ENCODE measurements around the gene SPOCK1. TPM values are rescaled to one million over a fixed set of nuclear protein-coding genes. Genes with fewer than 3 reads are reported as not detected.

Gene SPOCK1
- total RNA-seq, 1 donor from 2014 or later = 81.2 TPM

DNA sequence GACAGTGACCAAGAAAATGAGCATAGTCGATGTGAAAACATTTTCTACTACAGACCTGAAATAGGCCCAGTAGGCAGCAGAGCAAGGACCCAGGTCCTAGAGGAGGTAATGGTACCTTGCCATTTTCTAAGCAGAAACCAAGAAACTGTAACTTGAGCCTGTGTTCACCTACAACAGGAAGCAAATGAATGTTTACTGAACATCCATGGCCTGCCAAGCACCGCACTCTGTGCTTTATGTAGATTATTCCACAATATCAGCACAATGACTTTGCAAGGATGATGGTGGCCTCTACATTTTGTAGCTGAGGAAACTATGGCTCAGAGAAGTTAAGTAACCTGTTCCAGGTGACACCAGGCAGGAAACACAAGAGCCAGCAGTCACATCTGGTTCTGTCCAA is 215.3 kb downstream of the SPOCK1 start:
- intact Hi-C loops (cut with DNase I) = no loop called here
- Histone ChIP-seq H3K4me1 (no peaks in the 10 kb centered on the region), H3K27me3 (no peaks in the 10 kb centered on the region), H3K27ac (no peak overlapping the region), H3K9me3 (no peaks in the 10 kb centered on the region), H3K36me3 (no peaks in the 10 kb centered on the region), H3K4me3 (no peak overlapping the region)
- no peak for TF ChIP-seq CTCF (IDR thresholded peaks at IDR 0.05)
- DNase-seq (ENCODE audit: low spot score in 2 of 2) = no peak

- Histone ChIP-seq H3K4me1 (no peaks in the 10 kb centered on the region), H3K4me3 (no peak overlapping the region), H3K36me3 (no peaks in the 10 kb centered on the region), H3K27ac (no peak overlapping the region), H3K9me3 (no peaks in the 10 kb centered on the region), H3K27me3 (no peaks in the 10 kb centered on the region)
- intact Hi-C loops (cut with DNase I) = no loop called here
- no peak for TF ChIP-seq CTCF (IDR thresholded peaks at IDR 0.05)
- no peak for DNase-seq (ENCODE audit: low spot score in 2 of 2)
Measured at GRCh38 chr5:137282216-137282615, 216.9 kb downstream of the SPOCK1 start.

DNA sequence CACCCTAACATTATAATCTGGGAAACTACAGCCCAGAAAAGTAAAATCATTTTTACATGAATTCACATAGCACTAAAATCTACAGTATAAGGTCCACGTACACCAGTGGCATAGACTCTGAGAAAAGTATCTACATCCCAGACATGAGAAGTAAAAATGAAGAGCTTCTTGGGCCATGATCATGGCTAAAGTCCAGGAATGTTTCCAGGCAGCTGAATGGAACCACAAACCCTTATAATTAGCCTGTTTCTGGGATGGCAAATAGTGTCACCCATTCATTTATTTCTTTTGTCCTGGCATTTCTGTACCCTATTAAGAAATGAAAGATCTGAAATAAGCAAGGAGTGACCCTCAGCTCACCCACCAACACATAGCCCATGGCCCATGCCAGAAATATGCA is 217.9 kb downstream of the SPOCK1 start:
- no peak for DNase-seq (ENCODE audit: low spot score in 2 of 2)
- TF ChIP-seq CTCF (IDR thresholded peaks at IDR 0.05) = no peak
- H3K27ac ChIP-seq = no peak overlapping the region
- H3K36me3 ChIP-seq = no peaks in the 10 kb centered on the region
- H3K9me3 ChIP-seq = no peaks in the 10 kb centered on the region
- intact Hi-C loops (cut with DNase I) = no loop called here
- no peak overlapping the region for H3K4me3 ChIP-seq
- no peaks in the 10 kb centered on the region for H3K4me1 ChIP-seq
- no peaks in the 10 kb centered on the region for H3K27me3 ChIP-seq

GRCh38 chr5:137280656-137281055 is 218.5 kb downstream of the SPOCK1 start:
- no peak for DNase-seq (ENCODE audit: low spot score in 2 of 2)
- H3K4me3 ChIP-seq = no peak overlapping the region
- H3K9me3 ChIP-seq = no peaks in the 10 kb centered on the region
- no peak for TF ChIP-seq CTCF (IDR thresholded peaks at IDR 0.05)
- intact Hi-C loops (cut with DNase I) = no loop called here
- H3K27me3 ChIP-seq = no peaks in the 10 kb centered on the region
- no peak overlapping the region for H3K27ac ChIP-seq
- H3K36me3 ChIP-seq = no peaks in the 10 kb centered on the region
- no peaks in the 10 kb centered on the region for H3K4me1 ChIP-seq

- Histone ChIP-seq H3K36me3 (no peaks in the 10 kb centered on the region), H3K27ac (no peak overlapping the region), H3K27me3 (no peaks in the 10 kb centered on the region), H3K4me3 (no peak overlapping the region), H3K4me1 (no peaks in the 10 kb centered on the region), H3K9me3 (no peaks in the 10 kb centered on the region)
- DNase-seq (ENCODE audit: low spot score in 2 of 2) = no peak
- intact Hi-C loops (cut with DNase I) = no loop called here
- no peak for TF ChIP-seq CTCF (IDR thresholded peaks at IDR 0.05)
Measured at GRCh38 chr5:137279521-137280231, 219.4 kb downstream of the SPOCK1 start.

DNA sequence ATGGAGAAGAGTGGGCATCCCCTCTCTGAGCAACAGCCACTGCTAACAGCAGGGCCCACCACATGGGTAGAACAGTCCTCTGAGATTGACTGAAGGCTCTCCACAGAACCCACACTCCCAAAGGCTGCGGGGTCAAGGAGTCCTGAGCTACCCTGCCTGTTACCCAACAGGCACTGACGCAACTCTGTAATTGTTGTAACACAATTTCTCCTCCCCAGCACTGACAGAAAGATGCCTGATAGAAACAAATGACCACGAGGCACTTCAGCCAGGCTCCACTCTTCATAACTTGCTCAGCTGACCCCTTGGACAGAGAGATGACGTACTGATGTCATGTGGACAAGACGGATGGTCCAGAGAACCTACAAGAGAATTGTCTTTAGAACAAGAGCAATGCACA is 220.7 kb downstream of the SPOCK1 start:
- no peak for TF ChIP-seq CTCF (IDR thresholded peaks at IDR 0.05)

More for the DNA sequence above, 220.7 kb downstream of the SPOCK1 start:
- H3K4me1 ChIP-seq = no peaks in the 10 kb centered on the region
- H3K27ac ChIP-seq = no peak overlapping the region
- intact Hi-C loops (cut with DNase I) = no loop called here
- no peak for DNase-seq (ENCODE audit: low spot score in 2 of 2)
- no peaks in the 10 kb centered on the region for H3K9me3 ChIP-seq
- H3K36me3 ChIP-seq = no peaks in the 10 kb centered on the region
- no peaks in the 10 kb centered on the region for H3K27me3 ChIP-seq
- no peak overlapping the region for H3K4me3 ChIP-seq

Measured in ascending aorta (tissue), 2 donors.